ENCODE data around the gene LRRC57.

LRRC57 gene

GRCh38 chr15:42549032-42549491 is 469 bp upstream of the LRRC57 start:
- H3K27ac ChIP-seq: peak overlapping the region; percentile 90 to 91
- no peak for TF ChIP-seq CTCF (IDR thresholded peaks at IDR 0.05)
- DNase-seq (ENCODE audit: low spot score): no peak

GRCh38 chr15:42547918-42548248 is 710 bp downstream of the LRRC57 start:
- Histone ChIP-seq H3K27ac (peak overlapping the region; percentile 90 to 91), H3K4me3 (peak overlapping the region; percentile 82)
- no peak for TF ChIP-seq CTCF (IDR thresholded peaks at IDR 0.05)
- no peak for DNase-seq (ENCODE audit: low spot score)

More at GRCh38 chr15:42549032-42549491, 469 bp upstream of the LRRC57 start:
- H3K4me3 ChIP-seq: peak overlapping the region; percentile 82

- no peak overlapping the region for H3K27ac ChIP-seq
- TF ChIP-seq CTCF (IDR thresholded peaks at IDR 0.05): no peak
- H3K4me3 ChIP-seq: no peak overlapping the region
- no peak for DNase-seq (ENCODE audit: low spot score)
Measured at GRCh38 chr15:42544853-42545629, 3.6 kb downstream of the LRRC57 start.

DNA sequence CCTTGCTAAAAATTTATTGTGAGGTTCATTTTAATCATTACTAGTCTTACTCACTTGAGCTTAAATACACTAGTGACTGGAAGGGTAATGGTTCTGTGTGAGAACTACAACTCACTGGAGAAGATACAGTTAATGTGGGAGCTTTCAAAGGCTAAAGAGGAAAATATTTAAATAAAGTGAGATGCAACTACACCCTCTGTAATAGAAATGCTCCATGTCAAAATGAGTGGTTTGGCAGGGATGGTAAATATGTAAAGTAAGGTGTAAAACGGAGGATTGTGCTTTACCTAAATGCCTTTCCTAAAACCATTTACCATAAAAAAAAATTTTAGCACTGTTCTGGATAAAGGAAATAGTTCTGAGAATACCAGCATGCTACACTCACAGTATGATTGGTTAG is 15.3 kb downstream of the LRRC57 start:
- no peak for DNase-seq (ENCODE audit: low spot score)
- TF ChIP-seq CTCF (IDR thresholded peaks at IDR 0.05): no peak
- no peak overlapping the region for H3K4me3 ChIP-seq
- H3K27ac ChIP-seq: no peak overlapping the region

- Histone ChIP-seq H3K4me3 (no peak overlapping the region), H3K27ac (no peak overlapping the region)
- no peak for TF ChIP-seq CTCF (IDR thresholded peaks at IDR 0.05)
- DNase-seq (ENCODE audit: low spot score): no peak
Measured at GRCh38 chr15:42528970-42529369, 19.6 kb downstream of the LRRC57 start.

GRCh38 chr15:42523331-42523730 is 25.3 kb downstream of the LRRC57 start:
- no peak overlapping the region for H3K4me3 ChIP-seq
- TF ChIP-seq CTCF (IDR thresholded peaks at IDR 0.05): no peak
- no peak for DNase-seq (ENCODE audit: low spot score)
- H3K27ac ChIP-seq: no peak overlapping the region

DNA sequence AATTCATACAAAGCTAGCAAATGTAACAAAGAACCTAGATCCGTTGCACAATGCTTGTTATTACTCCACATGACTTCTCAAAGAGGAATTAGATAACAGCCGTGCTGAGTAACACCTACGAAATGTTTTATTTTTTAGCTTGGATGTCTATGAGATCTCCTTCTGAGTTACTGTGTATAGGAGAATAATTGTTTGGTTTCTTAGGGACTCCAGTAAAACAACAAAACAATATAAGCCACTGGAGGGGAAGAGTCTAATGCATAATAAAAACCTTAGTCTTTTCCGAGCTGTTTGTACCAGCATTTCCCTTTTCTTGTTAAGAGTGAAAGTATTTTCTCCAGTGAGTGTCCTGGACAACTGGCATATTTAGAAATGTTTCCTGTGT is 37.6 kb downstream of the LRRC57 start:
- DNase-seq (ENCODE audit: low spot score): no peak
- TF ChIP-seq CTCF (IDR thresholded peaks at IDR 0.05): no peak
- H3K4me3 ChIP-seq: peak overlapping the region; percentile 47
- H3K27ac ChIP-seq: peak overlapping the region; percentile 50 to 75
